ENCODE results near the gene ADAMTS17. TPM values are rescaled to one million over a fixed set of nuclear protein-coding genes. Genes with fewer than 3 reads are reported as not detected.

ADAMTS17 gene
- total RNA-seq, 1 experiment from 2014 or later, result 4.2 TPM

DNA sequence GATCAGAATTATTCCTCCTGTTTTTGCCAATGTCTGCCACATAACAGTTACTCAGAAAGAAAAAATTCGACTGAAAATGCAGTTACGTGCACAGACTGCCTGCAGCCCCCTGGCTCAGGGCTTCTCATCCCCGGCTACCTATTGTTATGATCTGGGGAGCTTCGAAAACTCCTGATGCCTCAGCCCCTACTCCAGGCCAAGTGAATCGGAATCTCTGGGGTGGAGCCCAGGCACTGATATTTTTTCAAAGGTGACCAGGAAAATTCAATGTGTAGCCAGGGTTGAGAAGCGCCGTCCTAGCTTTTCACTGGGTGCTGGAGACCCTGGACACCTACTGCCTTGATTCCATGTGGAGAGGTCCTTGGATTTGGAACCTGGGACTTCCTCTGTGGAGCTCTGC lies 8.5 kb downstream of the ADAMTS17 start (continued):
- TF ChIP-seq, protein P1, sequence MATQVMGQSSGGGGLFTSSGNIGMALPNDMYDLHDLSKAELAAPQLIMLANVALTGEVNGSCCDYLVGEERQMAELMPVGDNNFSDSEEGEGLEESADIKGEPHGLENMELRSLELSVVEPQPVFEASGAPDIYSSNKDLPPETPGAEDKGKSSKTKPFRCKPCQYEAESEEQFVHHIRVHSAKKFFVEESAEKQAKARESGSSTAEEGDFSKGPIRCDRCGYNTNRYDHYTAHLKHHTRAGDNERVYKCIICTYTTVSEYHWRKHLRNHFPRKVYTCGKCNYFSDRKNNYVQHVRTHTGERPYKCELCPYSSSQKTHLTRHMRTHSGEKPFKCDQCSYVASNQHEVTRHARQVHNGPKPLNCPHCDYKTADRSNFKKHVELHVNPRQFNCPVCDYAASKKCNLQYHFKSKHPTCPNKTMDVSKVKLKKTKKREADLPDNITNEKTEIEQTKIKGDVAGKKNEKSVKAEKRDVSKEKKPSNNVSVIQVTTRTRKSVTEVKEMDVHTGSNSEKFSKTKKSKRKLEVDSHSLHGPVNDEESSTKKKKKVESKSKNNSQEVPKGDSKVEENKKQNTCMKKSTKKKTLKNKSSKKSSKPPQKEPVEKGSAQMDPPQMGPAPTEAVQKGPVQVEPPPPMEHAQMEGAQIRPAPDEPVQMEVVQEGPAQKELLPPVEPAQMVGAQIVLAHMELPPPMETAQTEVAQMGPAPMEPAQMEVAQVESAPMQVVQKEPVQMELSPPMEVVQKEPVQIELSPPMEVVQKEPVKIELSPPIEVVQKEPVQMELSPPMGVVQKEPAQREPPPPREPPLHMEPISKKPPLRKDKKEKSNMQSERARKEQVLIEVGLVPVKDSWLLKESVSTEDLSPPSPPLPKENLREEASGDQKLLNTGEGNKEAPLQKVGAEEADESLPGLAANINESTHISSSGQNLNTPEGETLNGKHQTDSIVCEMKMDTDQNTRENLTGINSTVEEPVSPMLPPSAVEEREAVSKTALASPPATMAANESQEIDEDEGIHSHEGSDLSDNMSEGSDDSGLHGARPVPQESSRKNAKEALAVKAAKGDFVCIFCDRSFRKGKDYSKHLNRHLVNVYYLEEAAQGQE (IDR thresholded peaks at IDR 0.05; ENCODE audit: low read depth), result no peak
- no peak for TF ChIP-seq POLR2AphosphoS5 (IDR thresholded peaks at IDR 0.05; ENCODE audit: low read depth, low read length)
- no peak for TF ChIP-seq JUND (IDR thresholded peaks at IDR 0.05)

DNA sequence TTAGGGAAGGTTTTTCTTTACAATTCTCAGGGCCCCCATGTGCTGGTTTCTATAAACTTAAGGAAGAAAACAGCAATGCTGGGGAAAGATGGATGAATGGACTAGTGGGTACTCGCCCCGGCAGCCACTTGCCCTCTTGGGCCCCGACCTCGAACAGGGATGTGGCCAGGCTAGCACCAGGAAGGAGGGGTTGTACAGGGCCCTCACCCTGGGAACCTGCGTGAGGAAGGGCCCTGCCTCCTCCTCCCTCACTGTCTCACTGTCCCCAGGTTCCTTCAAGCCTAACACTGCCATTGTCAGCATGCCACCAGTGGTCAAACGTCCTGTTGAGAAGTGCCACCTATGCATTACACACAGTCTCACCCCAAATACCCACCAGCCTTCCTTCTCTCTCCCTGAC lies 9.1 kb downstream of the ADAMTS17 start:
- Histone ChIP-seq H3K27ac (ENCODE audit: low read depth, low read length) (no peak overlapping the region), H3K4me3 (replicated peaks in 1 of 2; ENCODE audit: low read depth in 1 of 2, low read length in 2 of 2) (no peak overlapping the region), H4K20me1 (ENCODE audit: insufficient read depth) (no peaks in the 10 kb centered on the region), H3K79me2 (ENCODE audit: insufficient read depth, low read length) (no peaks in the 10 kb centered on the region), H3K27me3 (ENCODE audit: insufficient read depth, low read length) (no peaks in the 10 kb centered on the region), H3K9me2 (ENCODE audit: insufficient read depth) (no peaks in the 10 kb centered on the region), H3K9ac (ENCODE audit: low read length) (no peak overlapping the region), H3K4me1 (ENCODE audit: control insufficient read depth in 1 of 2, insufficient read depth in 2 of 2, low read length in 2 of 2) (no peaks in the 10 kb centered on the region), H2AFZ (ENCODE audit: low read depth, low read length, poor library complexity, severe bottlenecking) (no peak overlapping the region), H3K4me2 (ENCODE audit: low read length) (no peak overlapping the region), H3K36me3 (ENCODE audit: control insufficient read depth in 1 of 2, insufficient read depth in 2 of 2, low read length in 2 of 2) (no peaks in the 10 kb centered on the region), H3K9me3 (ENCODE audit: control insufficient read depth in 1 of 2, insufficient read depth in 1 of 2, low read depth in 1 of 2, low read length in 2 of 2) (no peaks in the 10 kb centered on the region)
- RAD21 ChIA-PET (ENCODE audit: low non-redundant PET in 1 of 2, low total read pairs in 2 of 2, uncharacterized antibody in 2 of 2, unreplicated experiment in 2 of 2), result no interaction called here
- CTCF ChIA-PET, result no interaction called here
- ATAC-seq, result no peak
- POLR2A ChIA-PET, result no interaction called here
- TF ChIP-seq ZFX (IDR thresholded peaks at IDR 0.05) (no peak), YY1 (IDR thresholded peaks at IDR 0.05; ENCODE audit: extremely low read depth, insufficient replicate concordance, low read depth, low read length) (no peak), EZH2 (IDR thresholded peaks at IDR 0.05) (no peak), SP1 (IDR thresholded peaks at IDR 0.05; ENCODE audit: low read depth) (no peak), CBX3 (IDR thresholded peaks at IDR 0.05; ENCODE audit: low read depth) (no peak), JUND (IDR thresholded peaks at IDR 0.05) (no peak), CEBPB (IDR thresholded peaks at IDR 0.05; ENCODE audit: low read depth) (no peak), ELF1 (IDR thresholded peaks at IDR 0.05; ENCODE audit: borderline replicate concordance, low read depth) (no peak)
- TF ChIP-seq, protein P2, sequence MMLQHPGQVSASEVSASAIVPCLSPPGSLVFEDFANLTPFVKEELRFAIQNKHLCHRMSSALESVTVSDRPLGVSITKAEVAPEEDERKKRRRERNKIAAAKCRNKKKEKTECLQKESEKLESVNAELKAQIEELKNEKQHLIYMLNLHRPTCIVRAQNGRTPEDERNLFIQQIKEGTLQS (IDR thresholded peaks at IDR 0.05), result no peak
- intact Hi-C loops (cut with micrococcal nuclease), result no loop called here
- DNase-seq (ENCODE audit: low read depth, low spot score), result no peak
- no TSS peak for BruUV-seq (replicated peaks)

All from HCT116 (cell line).